HAP-1 (cell line): ENCODE measurements around the gene OBP2A.
"Not testable (repeated sequence)": the region's sequence is repeated elsewhere in the genome, so short reads cannot be mapped to it uniquely, and the experiment has no call there.

Experiments
- DNase-seq, 2 experiments: peaks; one replicate each; pipeline ENCODE4 v3.0.0-alpha.2; 2016 to 2020; ENCODE audit warnings: low spot score in 2 of 2
- H3K27me3 ChIP-seq: fragments of 250-450 bp; sonication (Bioruptor Pico); 2 replicates; pipeline ENCODE4 v1.5.1; 2020; ENCODE audit warnings: low read depth, mild to moderate bottlenecking, moderate library complexity
- H3K36me3 ChIP-seq: fragments of 250-450 bp; sonication (Bioruptor Pico); replicated peaks from 2 replicates; pipeline ENCODE4 v1.5.1; 2020; ENCODE audit warnings: mild to moderate bottlenecking
- H3K4me1 ChIP-seq: fragments of 250-450 bp; sonication (Bioruptor Pico); 2 replicates; pipeline ENCODE4 v1.5.1; 2020; ENCODE audit warnings: mild to moderate bottlenecking
- H3K4me3 ChIP-seq: fragments of 250-450 bp; sonication (Bioruptor Pico); 2 replicates; pipeline ENCODE4 v1.5.1; 2020; ENCODE audit warnings: mild to moderate bottlenecking, moderate library complexity
- H3K9me3 ChIP-seq: fragments of 250-450 bp; sonication (Bioruptor Pico); 2 replicates; pipeline ENCODE4 v1.5.1; 2020; ENCODE audit warnings: mild to moderate bottlenecking, moderate library complexity
- in situ Hi-C: fragments of 300-500 bp; cut with MboI; formaldehyde crosslinking; loops from 3 replicates; pipeline ENCODE4 v1.14.3; 2020; ENCODE audit warnings: low sequenced_read_pairs, inconsistent platforms, mixed read lengths

The OBP2A gene

DNA sequence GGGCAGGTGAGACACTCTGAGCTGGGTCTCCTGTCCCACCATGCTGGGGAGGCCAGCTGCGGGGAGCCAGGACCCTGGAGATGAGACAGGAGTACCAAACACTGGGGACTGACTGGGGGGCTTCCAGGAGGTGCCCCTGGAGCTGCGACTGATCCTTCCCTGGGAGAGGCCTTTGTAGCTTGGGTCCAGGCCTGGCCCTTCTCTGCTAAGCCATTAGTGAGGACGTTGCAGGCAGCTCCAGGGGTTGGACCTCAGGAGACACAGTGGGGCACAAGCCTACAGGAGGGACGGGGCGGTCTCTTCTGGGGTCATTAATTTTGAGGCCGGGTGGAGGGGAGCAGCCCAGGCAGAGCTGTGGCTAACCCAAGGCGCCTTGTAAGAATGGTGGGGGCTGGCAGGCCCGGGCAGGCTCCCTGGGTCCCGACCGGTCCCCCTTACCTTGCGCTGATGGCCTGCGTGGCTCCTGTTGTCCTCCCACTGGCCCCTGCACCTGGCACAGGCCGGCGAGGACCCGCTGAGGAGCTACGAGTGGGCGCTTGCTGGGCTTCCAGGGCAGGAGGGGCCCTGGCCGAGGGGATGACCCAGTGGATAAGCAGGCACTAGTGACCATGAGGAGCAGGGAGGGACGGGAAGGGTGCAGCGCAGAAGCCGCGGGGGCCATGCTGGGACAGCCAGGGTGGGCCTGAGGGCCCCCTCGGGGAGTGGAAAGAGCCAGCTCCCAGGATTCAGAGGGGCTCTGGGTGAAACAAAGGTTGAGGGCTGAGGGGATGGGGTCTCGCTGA is 40.3 kb upstream of the OBP2A start:
- H3K9me3 ChIP-seq: no peaks in the 10 kb centered on the region
- peaks cover 40% of the 10 kb centered on the region for H3K36me3 ChIP-seq
- in situ Hi-C loops: no loop called here
- H3K4me1 ChIP-seq: no peaks in the 10 kb centered on the region
- no peak for DNase-seq
- no peak overlapping the region for H3K4me3 ChIP-seq
- H3K27me3 ChIP-seq: no peaks in the 10 kb centered on the region

GRCh38 chr9:135506327-135507103 is 39.4 kb upstream of the OBP2A start:
- in situ Hi-C loops: no loop called here
- DNase-seq: no peak

DNA sequence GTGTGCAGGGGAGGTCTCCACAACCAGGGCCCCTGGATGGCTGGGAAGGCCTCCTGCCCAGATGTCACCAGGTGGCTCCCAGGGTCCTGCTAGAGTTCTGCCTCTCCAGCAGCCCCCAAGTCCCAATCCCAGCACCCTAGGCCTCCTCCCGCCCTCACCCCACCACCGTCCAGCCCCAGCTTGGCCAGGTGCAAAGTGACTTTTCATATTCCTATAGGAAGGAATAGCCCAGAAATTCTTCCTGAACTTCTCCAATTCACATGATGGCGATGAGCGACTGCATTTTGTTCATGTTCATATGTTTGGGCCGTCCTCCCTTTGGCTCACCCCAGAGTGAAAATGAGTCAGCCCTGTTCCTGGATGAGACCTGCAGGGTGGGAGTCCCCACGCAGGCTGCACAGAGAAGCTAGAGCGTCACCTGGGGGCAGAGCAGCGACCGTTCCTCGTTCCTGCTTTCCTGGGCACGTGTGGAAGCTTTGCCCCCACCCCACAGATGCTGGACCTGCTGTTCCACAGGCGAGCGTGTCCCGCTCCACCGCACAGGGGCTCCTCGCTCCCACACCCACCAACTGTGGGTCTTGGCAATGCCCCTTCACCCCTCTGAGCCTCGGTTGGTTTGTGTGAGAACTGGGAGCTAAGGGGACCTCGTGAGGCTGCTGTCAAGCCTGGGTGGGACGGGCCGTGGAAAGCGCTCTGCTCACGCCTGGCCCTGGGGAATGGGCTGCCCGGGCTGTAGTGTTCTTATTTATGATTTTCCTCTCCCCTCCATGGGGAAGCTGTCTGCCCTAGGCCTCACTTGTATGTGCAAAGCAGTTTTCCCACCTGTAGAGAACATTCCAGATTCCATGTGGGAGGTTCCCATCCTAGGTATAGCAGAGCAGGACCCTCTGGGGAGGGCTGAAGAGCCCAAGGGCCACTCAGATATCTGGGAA is 38.6 kb upstream of the OBP2A start:
- Histone ChIP-seq H3K36me3 (peaks cover 30% of the 10 kb centered on the region), H3K4me1 (no peaks in the 10 kb centered on the region), H3K27me3 (no peaks in the 10 kb centered on the region), H3K9me3 (no peaks in the 10 kb centered on the region), H3K4me3 (no peak overlapping the region)
- DNase-seq: no peak
- in situ Hi-C loops: no loop called here

More at GRCh38 chr9:135506327-135507103, 39.4 kb upstream of the OBP2A start:
- Histone ChIP-seq H3K4me1 (no peaks in the 10 kb centered on the region), H3K27me3 (no peaks in the 10 kb centered on the region), H3K9me3 (no peaks in the 10 kb centered on the region), H3K4me3 (no peak overlapping the region), H3K36me3 (peaks cover 39% of the 10 kb centered on the region)

DNA sequence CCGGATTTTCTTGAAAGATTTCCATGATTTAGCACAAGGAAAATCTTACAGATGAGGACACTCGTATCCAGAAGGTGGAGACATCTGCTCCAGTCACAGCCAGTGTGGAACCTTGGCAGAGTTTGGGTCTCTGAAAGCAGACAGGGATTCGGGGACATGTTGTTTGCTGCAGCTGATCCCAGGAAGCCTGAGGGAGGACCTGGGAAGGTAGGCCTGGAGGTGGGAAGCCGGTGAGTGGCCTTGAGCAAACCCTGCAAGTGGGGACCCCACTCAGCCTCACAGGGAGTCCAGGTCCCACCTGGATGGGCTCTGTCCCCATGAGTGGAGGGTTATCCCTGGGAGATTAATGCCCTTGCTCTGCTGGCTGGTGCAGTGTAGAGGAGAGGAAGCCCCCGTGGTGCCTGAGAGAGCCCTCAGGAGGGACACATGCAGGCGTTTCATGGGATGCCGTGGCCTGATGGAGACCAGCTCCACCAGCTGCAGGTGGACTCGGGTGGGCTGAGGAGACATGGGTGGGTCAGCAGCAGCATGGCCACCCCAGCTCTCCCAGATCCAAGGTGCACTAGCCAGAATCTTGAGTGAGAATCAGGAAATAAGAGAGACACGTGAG is 37.6 kb upstream of the OBP2A start:
- H3K4me1 ChIP-seq: no peaks in the 10 kb centered on the region
- no peak overlapping the region for H3K4me3 ChIP-seq
- in situ Hi-C loops: no loop called here
- no peaks in the 10 kb centered on the region for H3K27me3 ChIP-seq
- peaks cover 20% of the 10 kb centered on the region for H3K36me3 ChIP-seq
- no peaks in the 10 kb centered on the region for H3K9me3 ChIP-seq
- no peak for DNase-seq

GRCh38 chr9:135509458-135509857 is 36.5 kb upstream of the OBP2A start:
- in situ Hi-C loops: no loop called here
- Histone ChIP-seq H3K4me1 (no peaks in the 10 kb centered on the region), H3K36me3 (peaks cover 9% of the 10 kb centered on the region), H3K27me3 (no peaks in the 10 kb centered on the region), H3K9me3 (no peaks in the 10 kb centered on the region), H3K4me3 (no peak overlapping the region)
- no peak for DNase-seq

GRCh38 chr9:135512241-135512603 is 33.7 kb upstream of the OBP2A start:
- no peak for DNase-seq
- Histone ChIP-seq H3K9me3 (no peaks in the 10 kb centered on the region), H3K4me1 (no peaks in the 10 kb centered on the region), H3K36me3 (no peaks in the 10 kb centered on the region), H3K4me3 (no peak overlapping the region), H3K27me3 (no peaks in the 10 kb centered on the region)
- in situ Hi-C loops: no loop called here

- in situ Hi-C loops: no loop called here
- H3K36me3 ChIP-seq: no peaks in the 10 kb centered on the region
- no peaks in the 10 kb centered on the region for H3K4me1 ChIP-seq
- DNase-seq: peak in 1 of 2 experiments; percentile 6
- H3K9me3 ChIP-seq: no peaks in the 10 kb centered on the region
- no peak overlapping the region for H3K4me3 ChIP-seq
- no peaks in the 10 kb centered on the region for H3K27me3 ChIP-seq
Observed at GRCh38 chr9:135512904-135513303, 33.0 kb upstream of the OBP2A start.

DNA sequence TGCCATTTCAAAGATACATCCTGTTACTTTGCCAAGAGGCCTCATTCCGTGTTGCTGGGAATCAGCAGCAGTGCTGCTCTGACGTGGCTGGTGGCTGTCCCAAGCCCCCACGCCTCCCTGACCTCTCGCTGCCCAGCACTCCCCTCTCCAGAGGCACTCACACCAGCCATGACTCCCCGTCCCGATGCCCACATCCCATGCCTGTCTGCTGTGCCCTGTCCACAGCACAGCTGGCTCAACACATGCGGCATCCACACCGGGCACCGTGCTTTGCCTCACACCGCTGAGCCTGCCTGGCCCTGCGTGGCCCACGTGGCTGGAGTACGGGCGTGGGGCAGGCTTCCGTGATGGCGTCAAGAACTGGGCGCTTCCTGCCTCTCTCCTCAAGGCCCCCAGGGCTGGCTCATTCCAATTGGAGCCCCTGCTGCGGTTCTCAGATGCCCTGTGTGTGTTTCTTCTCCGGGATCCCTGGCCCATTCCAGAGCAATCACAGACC is 32.5 kb upstream of the OBP2A start:
- no peaks in the 10 kb centered on the region for H3K4me1 ChIP-seq
- in situ Hi-C loops: no loop called here
- DNase-seq: peak in 1 of 2 experiments; percentile 7
- no peaks in the 10 kb centered on the region for H3K27me3 ChIP-seq
- no peaks in the 10 kb centered on the region for H3K36me3 ChIP-seq
- H3K4me3 ChIP-seq: no peak overlapping the region
- H3K9me3 ChIP-seq: no peaks in the 10 kb centered on the region

- H3K27me3 ChIP-seq, H3K4me3 ChIP-seq, DNase-seq, H3K9me3 ChIP-seq, H3K36me3 ChIP-seq, H3K4me1 ChIP-seq, in situ Hi-C loops: not testable (repeated sequence)
Observed at GRCh38 chr9:135513906-135514305, 32.0 kb upstream of the OBP2A start.

GRCh38 chr9:135514342-135515082 is 31.4 kb upstream of the OBP2A start:
- Histone ChIP-seq H3K4me1 (no peaks in the 10 kb centered on the region), H3K27me3 (no peaks in the 10 kb centered on the region), H3K9me3 (no peaks in the 10 kb centered on the region), H3K4me3 (no peak overlapping the region), H3K36me3 (no peaks in the 10 kb centered on the region)
- in situ Hi-C loops: no loop called here
- no peak for DNase-seq

DNA sequence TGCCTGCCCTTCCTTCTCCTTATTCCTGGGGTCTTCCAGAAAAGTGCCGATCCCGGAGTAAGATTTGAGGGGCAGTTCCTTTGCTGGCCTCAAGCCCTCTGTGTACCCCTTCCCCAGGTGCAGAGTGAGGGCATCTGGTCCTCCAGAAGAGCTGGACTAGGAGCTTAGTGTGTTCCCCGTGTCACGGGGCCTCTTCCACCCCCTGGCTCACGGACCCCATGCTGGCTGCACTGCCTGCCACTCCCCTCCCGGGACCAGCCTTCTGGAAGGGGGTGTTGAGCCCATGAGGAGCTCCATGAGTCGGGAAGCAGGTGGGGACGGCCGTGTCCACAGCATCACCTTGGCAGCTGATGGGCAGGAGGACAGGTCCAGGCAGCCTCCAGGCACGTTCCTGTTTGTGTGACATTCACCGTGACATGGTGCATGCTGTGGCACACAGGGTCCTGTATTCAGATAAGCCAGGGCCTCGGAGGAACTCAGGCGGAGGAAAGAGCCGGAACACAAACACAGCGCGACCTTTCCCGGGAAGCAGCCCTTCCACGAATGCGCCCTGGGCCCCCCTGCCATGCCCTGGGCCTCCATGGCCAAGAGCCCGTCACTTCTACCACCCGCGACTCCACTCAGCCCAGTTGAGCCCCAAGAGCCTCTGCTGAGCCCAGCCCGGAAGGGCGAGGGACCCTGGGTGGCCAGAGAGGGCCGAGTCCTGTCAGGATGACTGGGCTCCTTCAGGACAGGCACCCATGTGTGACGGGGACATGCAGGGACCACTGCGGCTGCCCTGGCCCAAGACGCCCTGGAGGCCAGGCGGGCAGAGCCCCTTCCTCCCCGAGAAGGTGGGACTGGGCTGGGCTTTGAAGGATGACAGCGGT is 30.6 kb upstream of the OBP2A start:
- DNase-seq: no peak
- no peak overlapping the region for H3K4me3 ChIP-seq
- H3K27me3 ChIP-seq: no peaks in the 10 kb centered on the region
- H3K9me3 ChIP-seq: no peaks in the 10 kb centered on the region
- in situ Hi-C loops: no loop called here
- no peaks in the 10 kb centered on the region for H3K36me3 ChIP-seq
- no peaks in the 10 kb centered on the region for H3K4me1 ChIP-seq
